PC-9 (cell line): ENCODE data around the gene R3HCC1L.

Experiments used
- CTCF ChIP-seq: fragments of 200-600 bp; sonication (generic); conservative IDR thresholded peaks from 2 replicates; pipeline ENCODE4 v1.6.1; 2017; ENCODE audit warnings: mixed run types, antibody characterized with exemption, mild to moderate bottlenecking, moderate library complexity
- EZH2 ChIP-seq: fragments of 200-600 bp; sonication (generic); IDR thresholded peaks from 2 replicates; pipeline ENCODE4 v1.8.0; 2017; ENCODE audit warnings: antibody characterized with exemption, low read depth

- TF ChIP-seq CTCF (no peak), EZH2 (no peak)
Observed at GRCh38 chr10:98253499-98253898, 119.0 kb downstream of the R3HCC1L start.
